Ishikawa (cell line): ENCODE data around the gene PSMG2.

Source experiments
- CEBPB ChIP-seq: IDR thresholded peaks from 2 replicates; pipeline ENCODE4 v1.6.1; 2012
- CREB1 ChIP-seq: IDR thresholded peaks from 2 replicates; pipeline ENCODE4 v1.6.1; 2012; ENCODE audit warnings: low read depth
- EGR1 ChIP-seq: IDR thresholded peaks from 2 replicates; pipeline ENCODE4 v1.6.1; 2012
- EP300 ChIP-seq: IDR thresholded peaks from 2 replicates; pipeline ENCODE4 v1.6.1; 2012; ENCODE audit warnings: borderline replicate concordance
- FOXM1 ChIP-seq: IDR thresholded peaks from 2 replicates; pipeline ENCODE4 v1.6.1; 2012; ENCODE audit warnings: low read depth, borderline replicate concordance
- MAX ChIP-seq: IDR thresholded peaks from 2 replicates; pipeline ENCODE4 v1.6.1; 2012
- NFIC ChIP-seq: IDR thresholded peaks from 2 replicates; pipeline ENCODE4 v1.6.1; 2012
- RAD21 ChIP-seq: IDR thresholded peaks from 2 replicates; pipeline ENCODE4 v1.6.1; 2012; ENCODE audit warnings: low read depth
- REST ChIP-seq: IDR thresholded peaks from 2 replicates; pipeline ENCODE4 v1.6.1; 2012; ENCODE audit warnings: low read depth, mild to moderate bottlenecking
- TAF1 ChIP-seq: IDR thresholded peaks from 2 replicates; pipeline ENCODE4 v1.6.1; 2012; ENCODE audit warnings: low read depth, mild to moderate bottlenecking
- TCF12 ChIP-seq: IDR thresholded peaks from 2 replicates; pipeline ENCODE4 v1.6.1; 2012; ENCODE audit warnings: low read depth
- TEAD4 ChIP-seq: IDR thresholded peaks from 2 replicates; pipeline ENCODE4 v1.6.1; 2012
- USF1 ChIP-seq: IDR thresholded peaks from 2 replicates; pipeline ENCODE4 v1.6.1; 2012
- YY1 ChIP-seq: IDR thresholded peaks from 2 replicates; pipeline ENCODE4 v1.6.1; 2012; ENCODE audit warnings: low read depth
- ZBTB7A ChIP-seq: IDR thresholded peaks from 2 replicates; pipeline ENCODE4 v1.6.1; 2012; ENCODE audit warnings: low read depth

Gene PSMG2

GRCh38 chr18:12703664-12704063 lies 822 bp downstream of the PSMG2 start:
- TF ChIP-seq REST: no peak
- TF ChIP-seq TEAD4: no peak
- TF ChIP-seq FOXM1: no peak
- TF ChIP-seq EP300: no peak
- no peak for TF ChIP-seq YY1
- TF ChIP-seq NFIC: no peak
- no peak for TF ChIP-seq CREB1
- TF ChIP-seq ZBTB7A: no peak; the same call in 1 of the 2 replicates
- no peak for TF ChIP-seq MAX
- no peak for TF ChIP-seq RAD21
- TF ChIP-seq CEBPB: no peak
- no peak for TF ChIP-seq TCF12

GRCh38 chr18:12711446-12711845 lies 8.6 kb downstream of the PSMG2 start:
- TF ChIP-seq USF1 (no peak), CEBPB (no peak), TCF12 (no peak), RAD21 (no peak), CREB1 (no peak), EP300 (no peak), ZBTB7A (no peak), TEAD4 (no peak)

GRCh38 chr18:12721495-12722275 lies 18.8 kb downstream of the PSMG2 start:
- no peak for TF ChIP-seq TCF12
- no peak for TF ChIP-seq ZBTB7A
- TF ChIP-seq MAX: no peak
- no peak for TF ChIP-seq USF1
- TF ChIP-seq RAD21: no peak
- TF ChIP-seq TAF1: no peak
- no peak for TF ChIP-seq CEBPB
- TF ChIP-seq EGR1: no peak
- TF ChIP-seq YY1: no peak
- TF ChIP-seq CREB1: no peak
- TF ChIP-seq REST: no peak

GRCh38 chr18:12722731-12723130 lies 19.9 kb downstream of the PSMG2 start:
- TF ChIP-seq CREB1: no peak
- TF ChIP-seq CEBPB: no peak
- no peak for TF ChIP-seq EGR1
- TF ChIP-seq ZBTB7A: no peak
- TF ChIP-seq TEAD4: no peak
- TF ChIP-seq YY1: no peak
- TF ChIP-seq NFIC: no peak

- TF ChIP-seq EGR1 (no peak), ZBTB7A (no peak), TAF1 (no peak), NFIC (no peak), RAD21 (no peak), CREB1 (no peak), EP300 (no peak), YY1 (no peak), MAX (no peak), TCF12 (no peak), REST (no peak), USF1 (no peak)
Measured at GRCh38 chr18:12726331-12726730, 23.5 kb downstream of the PSMG2 start.
